KMS-11 (cell line): ENCODE measurements around the gene DNAJC18.

ENCODE experiments used
- H2AFZ ChIP-seq: fragments of 200-600 bp; sonication (generic); 2 replicates; pipeline ENCODE4 v1.6.1; 2016; ENCODE audit warnings: antibody characterized with exemption, mixed run types, low read depth
- H3K27ac ChIP-seq: fragments of 200-600 bp; sonication (generic); 2 replicates; pipeline ENCODE4 v1.6.1; 2016; ENCODE audit warnings: mild to moderate bottlenecking, mixed run types
- H3K27me3 ChIP-seq: fragments of 200-600 bp; sonication (generic); 2 replicates; pipeline ENCODE4 v1.6.1; 2017; ENCODE audit warnings: mild to moderate bottlenecking, low read depth, mixed run types, moderate library complexity; ENCODE audit not compliant: insufficient read depth
- H3K36me3 ChIP-seq: fragments of 200-600 bp; sonication (generic); 2 replicates; pipeline ENCODE4 v1.6.1; 2017; ENCODE audit warnings: mild to moderate bottlenecking, mixed run types; ENCODE audit not compliant: insufficient read depth
- H3K4me1 ChIP-seq: fragments of 200-600 bp; sonication (generic); 2 replicates; pipeline ENCODE4 v1.6.1; 2016; ENCODE audit warnings: mild to moderate bottlenecking, low read depth, mixed run types; ENCODE audit not compliant: poor library complexity, severe bottlenecking
- H3K4me2 ChIP-seq: fragments of 200-600 bp; sonication (generic); 2 replicates; pipeline ENCODE4 v1.7.0; 2016; ENCODE audit warnings: mild to moderate bottlenecking, mixed run types
- H3K4me3 ChIP-seq: fragments of 200-600 bp; sonication (generic); IDR thresholded peaks from 2 replicates; pipeline ENCODE4 v1.6.1; 2017; ENCODE audit warnings: low read depth, low read length, mixed read lengths; ENCODE audit not compliant: insufficient read depth
- H3K79me2 ChIP-seq: fragments of 200-600 bp; sonication (generic); 2 replicates; pipeline ENCODE4 v1.6.1; 2016; ENCODE audit warnings: low read depth, mixed run types; ENCODE audit not compliant: insufficient read depth
- H3K9ac ChIP-seq: fragments of 200-600 bp; sonication (generic); 2 replicates; pipeline ENCODE4 v1.6.1; 2016; ENCODE audit warnings: mild to moderate bottlenecking, mixed run types
- H4K20me1 ChIP-seq: fragments of 200-600 bp; sonication (generic); 2 replicates; pipeline ENCODE4 v1.6.1; 2016; ENCODE audit warnings: mild to moderate bottlenecking, mixed run types; ENCODE audit not compliant: insufficient read depth
- CTCF ChIP-seq: fragments of 200-600 bp; sonication (generic); conservative IDR thresholded peaks from 2 replicates; pipeline ENCODE4 v1.6.1; 2017; ENCODE audit warnings: low read depth, mild to moderate bottlenecking, antibody characterized with exemption, low read length, moderate library complexity, mixed read lengths

DNAJC18 gene

GRCh38 chr5:139454568-139455290 lies 15.4 kb upstream of the DNAJC18 start:
- H4K20me1 ChIP-seq: no peaks in the 10 kb centered on the region
- H3K9ac ChIP-seq: no peak overlapping the region

GRCh38 chr5:139453683-139454567 lies 14.6 kb upstream of the DNAJC18 start:
- Histone ChIP-seq H3K4me3 (no peak overlapping the region), H3K9ac (no peak overlapping the region), H3K36me3 (no peaks in the 10 kb centered on the region), H3K79me2 (no peaks in the 10 kb centered on the region), H3K27ac (no peak overlapping the region), H3K27me3 (no peaks in the 10 kb centered on the region; the same call in 1 of the 2 replicates), H4K20me1 (no peaks in the 10 kb centered on the region), H2AFZ (no peak overlapping the region), H3K4me2 (no peak overlapping the region), H3K4me1 (peaks cover 25% of the 10 kb centered on the region)
- TF ChIP-seq CTCF: no peak

More at GRCh38 chr5:139454568-139455290, 15.4 kb upstream of the DNAJC18 start:
- no peaks in the 10 kb centered on the region; the same call in 1 of the 2 replicates for H3K27me3 ChIP-seq
- H3K4me1 ChIP-seq: peaks cover 33% of the 10 kb centered on the region
- TF ChIP-seq CTCF: no peak
- no peaks in the 10 kb centered on the region for H3K36me3 ChIP-seq
- H3K79me2 ChIP-seq: no peaks in the 10 kb centered on the region
- no peak overlapping the region for H3K4me2 ChIP-seq
- no peak overlapping the region for H3K4me3 ChIP-seq
- no peak overlapping the region for H2AFZ ChIP-seq
- no peak overlapping the region for H3K27ac ChIP-seq

GRCh38 chr5:139451878-139452660 lies 12.7 kb upstream of the DNAJC18 start:
- Histone ChIP-seq H3K9ac (no peak overlapping the region), H3K4me3 (no peak overlapping the region), H2AFZ (no peak overlapping the region), H3K4me2 (no peak overlapping the region), H3K79me2 (no peaks in the 10 kb centered on the region), H4K20me1 (no peaks in the 10 kb centered on the region), H3K36me3 (no peaks in the 10 kb centered on the region), H3K27me3 (peaks cover under 1% of the 10 kb centered on the region; the same call in 1 of the 2 replicates), H3K27ac (no peak overlapping the region), H3K4me1 (peaks cover 6% of the 10 kb centered on the region)
- TF ChIP-seq CTCF: no peak

GRCh38 chr5:139451176-139451575 lies 11.9 kb upstream of the DNAJC18 start:
- no peak overlapping the region for H2AFZ ChIP-seq
- H4K20me1 ChIP-seq: no peaks in the 10 kb centered on the region
- H3K79me2 ChIP-seq: no peaks in the 10 kb centered on the region
- H3K27me3 ChIP-seq: peaks cover 3% of the 10 kb centered on the region; the same call in 1 of the 2 replicates
- TF ChIP-seq CTCF: no peak
- no peaks in the 10 kb centered on the region for H3K4me1 ChIP-seq
- H3K4me2 ChIP-seq: no peak overlapping the region
- no peaks in the 10 kb centered on the region for H3K36me3 ChIP-seq
- no peak overlapping the region for H3K27ac ChIP-seq
- H3K9ac ChIP-seq: no peak overlapping the region
- H3K4me3 ChIP-seq: no peak overlapping the region
